Neural progenitor cell (in vitro differentiated cells): ENCODE data around the gene WDR86. TPM values are rescaled to one million over a fixed set of nuclear protein-coding genes. Genes with fewer than 3 reads are reported as not detected.

Experiments used
- DNase-seq: peaks from one replicate; pipeline ENCODE4 v3.0.0-alpha.2; 2016; ENCODE audit warnings: low spot score
- H2AFZ ChIP-seq: fragments of 200-600 bp; sonication (generic); replicated peaks from 2 replicates; pipeline ENCODE4 v1.6.1; 2016; ENCODE audit warnings: antibody characterized with exemption
- H3F3A ChIP-seq: fragments of 200-600 bp; sonication (generic); 2 replicates; pipeline ENCODE4 v1.6.1; 2016; ENCODE audit warnings: antibody characterized with exemption, low read depth
- H3K27ac ChIP-seq: fragments of 200-600 bp; sonication (generic); 2 replicates; pipeline ENCODE4 v1.5.1; 2016; ENCODE audit warnings: mild to moderate bottlenecking
- H3K27me3 ChIP-seq: fragments of 200-600 bp; sonication (generic); 2 replicates; pipeline ENCODE4 v1.6.1; 2016; ENCODE audit warnings: mild to moderate bottlenecking, moderate library complexity
- H3K36me3 ChIP-seq: fragments of 200-600 bp; sonication (generic); 2 replicates; pipeline ENCODE4 v1.5.1; 2016
- H3K4me1 ChIP-seq: fragments of 200-600 bp; sonication (generic); 2 replicates; pipeline ENCODE4 v1.6.1; 2016; ENCODE audit warnings: mixed run types
- H3K4me2 ChIP-seq: fragments of 200-600 bp; sonication (generic); 2 replicates; pipeline ENCODE4 v1.6.1; 2016
- H3K4me3 ChIP-seq: fragments of 200-600 bp; sonication (generic); 2 replicates; pipeline ENCODE4 v1.5.1; 2016
- H3K79me2 ChIP-seq: fragments of 200-600 bp; sonication (generic); 2 replicates; pipeline ENCODE4 v1.6.1; 2016; ENCODE audit warnings: low read depth
- H3K9ac ChIP-seq: fragments of 200-600 bp; sonication (generic); 2 replicates; pipeline ENCODE4 v1.6.1; 2016
- H3K9me3 ChIP-seq: fragments of 200-600 bp; sonication (generic); 2 replicates; pipeline ENCODE4 v1.5.1; 2016; ENCODE audit warnings: low read depth
- H4K20me1 ChIP-seq: fragments of 200-600 bp; sonication (generic); 2 replicates; pipeline ENCODE4 v1.6.1; 2016; ENCODE audit warnings: low read depth
- H3K27ac Mint-ChIP-seq: 3 replicates; pipeline ENCODE4 v1.8.0; 2021; ENCODE audit warnings: mixed read lengths
- H3K27me3 Mint-ChIP-seq: 2 replicates; pipeline ENCODE4 v1.8.0; 2022; ENCODE audit warnings: low read depth, mild to moderate bottlenecking, inconsistent platforms, moderate library complexity, mixed read lengths; ENCODE audit not compliant: insufficient read depth
- H3K36me3 Mint-ChIP-seq: 3 replicates; pipeline ENCODE4 v1.8.0; 2021; ENCODE audit warnings: mixed read lengths
- H3K4me1 Mint-ChIP-seq: 3 replicates; pipeline ENCODE4 v1.8.0; 2021; ENCODE audit warnings: mixed read lengths
- H3K4me3 Mint-ChIP-seq: 3 replicates; pipeline ENCODE4 v1.8.0; 2021; ENCODE audit warnings: mild to moderate bottlenecking, moderate library complexity, mixed read lengths
- H3K9me3 Mint-ChIP-seq: 3 replicates; pipeline ENCODE4 v1.8.0; 2020; ENCODE audit warnings: mixed read lengths
- CTCF ChIP-seq: fragments of 200-600 bp; sonication (generic); IDR thresholded peaks from 2 replicates; pipeline ENCODE4 v1.5.1; 2017; ENCODE audit warnings: antibody characterized with exemption, mild to moderate bottlenecking
- EZH2 ChIP-seq: fragments of 200-600 bp; sonication (generic); IDR thresholded peaks from 2 replicates; pipeline ENCODE4 v1.6.1; 2017; ENCODE audit warnings: antibody characterized with exemption, mild to moderate bottlenecking, moderate library complexity
- EZH2phosphoT487 ChIP-seq: fragments of 200-600 bp; sonication (generic); IDR thresholded peaks from 2 replicates; pipeline ENCODE4 v1.6.1; 2017; ENCODE audit warnings: antibody characterized with exemption
- total RNA-seq: library from RNA; depleted of rRNA; stranded (reverse); fragments of >200 nt; gene quantifications from 2 replicates; pipeline ENCODE4 v1.2.3, GENCODE V29; 2015; ENCODE audit warnings: low replicate concordance

The WDR86 gene
- total RNA-seq, 1 donor from 2014 or later = 15.0 TPM

- TF ChIP-seq CTCF = no peak
- no peak for TF ChIP-seq EZH2phosphoT487
- TF ChIP-seq EZH2 = no peak
- Histone ChIP-seq H3K9ac (no peak overlapping the region), H3K4me1 (peaks cover 16% of the 10 kb centered on the region), H3K27ac (no peak overlapping the region), H3K79me2 (no peaks in the 10 kb centered on the region), H3K27me3 (peaks cover 45% of the 10 kb centered on the region), H2AFZ (no peak overlapping the region), H4K20me1 (peaks cover 15% of the 10 kb centered on the region), H3K4me3 (no peak overlapping the region), H3K36me3 (no peaks in the 10 kb centered on the region), H3K4me2 (no peak overlapping the region), H3F3A (peaks cover 16% of the 10 kb centered on the region), H3K9me3 (no peaks in the 10 kb centered on the region)
- H3K4me3 Mint-ChIP-seq = peak overlapping the region; percentile 48
- no peaks in the 10 kb centered on the region for H3K9me3 Mint-ChIP-seq
- no peak overlapping the region for H3K27ac Mint-ChIP-seq
- H3K36me3 Mint-ChIP-seq = peaks cover 7% of the 10 kb centered on the region
- H3K4me1 Mint-ChIP-seq = peaks cover 16% of the 10 kb centered on the region
- peaks cover 22% of the 10 kb centered on the region for H3K27me3 Mint-ChIP-seq
- no peak for DNase-seq
Measured at GRCh38 chr7:151406886-151407583, 2.8 kb downstream of the WDR86 start.

- Histone ChIP-seq H3K9me3 (no peaks in the 10 kb centered on the region), H3K4me2 (no peak overlapping the region), H3K4me3 (no peak overlapping the region), H3K79me2 (no peaks in the 10 kb centered on the region), H3K4me1 (peaks cover 14% of the 10 kb centered on the region), H3K9ac (no peak overlapping the region), H3F3A (peaks cover 16% of the 10 kb centered on the region), H4K20me1 (peaks cover 15% of the 10 kb centered on the region), H3K36me3 (no peaks in the 10 kb centered on the region), H3K27me3 (peaks cover 38% of the 10 kb centered on the region), H3K27ac (no peak overlapping the region), H2AFZ (no peak overlapping the region)
- peaks cover 19% of the 10 kb centered on the region for H3K4me1 Mint-ChIP-seq
- H3K36me3 Mint-ChIP-seq = peaks cover 7% of the 10 kb centered on the region
- peaks cover 22% of the 10 kb centered on the region for H3K27me3 Mint-ChIP-seq
- no peaks in the 10 kb centered on the region for H3K9me3 Mint-ChIP-seq
- H3K4me3 Mint-ChIP-seq = no peak overlapping the region
- no peak for TF ChIP-seq EZH2phosphoT487
- no peak for TF ChIP-seq CTCF
- no peak for TF ChIP-seq EZH2
- no peak overlapping the region for H3K27ac Mint-ChIP-seq
- no peak for DNase-seq
Measured at GRCh38 chr7:151406051-151406875, 3.6 kb downstream of the WDR86 start.

- H3K27me3 Mint-ChIP-seq = peaks cover 20% of the 10 kb centered on the region
- DNase-seq = no peak
Measured at GRCh38 chr7:151405588-151405987, 4.2 kb downstream of the WDR86 start.

More at GRCh38 chr7:151405588-151405987, 4.2 kb downstream of the WDR86 start:
- no peak overlapping the region for H2AFZ ChIP-seq
- H3K79me2 ChIP-seq = no peaks in the 10 kb centered on the region
- H3K4me3 Mint-ChIP-seq = no peak overlapping the region
- no peaks in the 10 kb centered on the region for H3K9me3 Mint-ChIP-seq
- H3K27ac ChIP-seq = no peak overlapping the region
- no peak overlapping the region for H3K4me3 ChIP-seq
- peaks cover 31% of the 10 kb centered on the region for H3K27me3 ChIP-seq
- no peak overlapping the region for H3K4me2 ChIP-seq
- peaks cover 15% of the 10 kb centered on the region for H4K20me1 ChIP-seq
- no peaks in the 10 kb centered on the region for H3K9me3 ChIP-seq
- H3K36me3 ChIP-seq = no peaks in the 10 kb centered on the region
- H3F3A ChIP-seq = peaks cover 16% of the 10 kb centered on the region
- H3K36me3 Mint-ChIP-seq = peaks cover 7% of the 10 kb centered on the region
- peaks cover 14% of the 10 kb centered on the region for H3K4me1 ChIP-seq
- no peak overlapping the region for H3K9ac ChIP-seq
- peaks cover 20% of the 10 kb centered on the region for H3K4me1 Mint-ChIP-seq
- TF ChIP-seq CTCF = no peak
- no peak overlapping the region for H3K27ac Mint-ChIP-seq
